HG03025 (cell line): ENCODE results near the gene NOC2L.

ENCODE experiments used
- ATAC-seq: cut with Tn5 transposase; IDR thresholded peaks from one replicate; pipeline ENCODE4 v1.9.1; 2021; ENCODE audit warnings: mild to moderate bottlenecking, moderate library complexity; ENCODE audit not compliant: unreplicated experiment, low FRiP score

NOC2L gene

DNA sequence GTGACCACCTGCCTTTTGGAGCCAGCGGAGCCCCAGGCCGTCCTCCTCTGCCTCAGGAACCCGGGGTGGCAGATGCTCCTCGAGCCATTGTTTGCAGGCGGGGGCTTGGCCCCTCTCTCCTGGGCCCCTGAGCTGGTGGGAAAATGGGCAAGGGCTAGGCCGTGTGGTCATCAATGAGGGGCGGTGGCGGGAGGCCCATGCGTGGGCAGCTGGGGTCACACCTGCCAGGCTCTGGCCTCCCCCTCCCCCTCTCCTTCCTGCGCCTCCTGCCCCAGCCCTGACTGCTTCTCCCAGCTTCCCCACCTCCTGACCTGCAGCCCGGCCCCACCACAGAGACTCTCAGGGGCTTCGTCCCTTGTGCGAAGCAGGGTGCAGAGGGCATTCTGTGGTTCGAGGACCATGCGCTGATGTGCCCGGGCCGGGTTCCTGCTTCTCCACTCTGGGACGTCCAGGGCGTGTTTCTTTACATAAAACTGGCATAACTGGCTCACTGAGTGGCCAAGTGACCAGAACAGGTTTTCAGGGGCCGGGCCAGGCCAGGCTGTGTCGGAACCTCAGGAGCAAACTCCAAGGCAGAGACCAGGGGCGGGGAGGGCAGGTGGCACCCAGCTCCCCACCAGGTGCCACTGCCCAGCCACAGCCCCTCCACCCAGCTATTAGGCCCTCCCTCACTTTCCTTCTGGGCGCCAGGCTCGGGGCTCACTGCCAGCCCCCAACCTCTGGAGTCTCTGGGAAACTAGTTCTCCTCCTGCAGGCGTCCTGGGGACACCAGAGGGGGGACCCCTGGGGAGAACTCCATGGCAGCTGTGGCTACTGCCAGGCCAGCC lies 26.1 kb downstream of the NOC2L start:
- ATAC-seq: no peak

- no peak for ATAC-seq
Observed at GRCh38 chr1:932173-932510, 26.9 kb downstream of the NOC2L start.

GRCh38 chr1:931380-932172 lies 27.5 kb downstream of the NOC2L start:
- no peak for ATAC-seq

DNA sequence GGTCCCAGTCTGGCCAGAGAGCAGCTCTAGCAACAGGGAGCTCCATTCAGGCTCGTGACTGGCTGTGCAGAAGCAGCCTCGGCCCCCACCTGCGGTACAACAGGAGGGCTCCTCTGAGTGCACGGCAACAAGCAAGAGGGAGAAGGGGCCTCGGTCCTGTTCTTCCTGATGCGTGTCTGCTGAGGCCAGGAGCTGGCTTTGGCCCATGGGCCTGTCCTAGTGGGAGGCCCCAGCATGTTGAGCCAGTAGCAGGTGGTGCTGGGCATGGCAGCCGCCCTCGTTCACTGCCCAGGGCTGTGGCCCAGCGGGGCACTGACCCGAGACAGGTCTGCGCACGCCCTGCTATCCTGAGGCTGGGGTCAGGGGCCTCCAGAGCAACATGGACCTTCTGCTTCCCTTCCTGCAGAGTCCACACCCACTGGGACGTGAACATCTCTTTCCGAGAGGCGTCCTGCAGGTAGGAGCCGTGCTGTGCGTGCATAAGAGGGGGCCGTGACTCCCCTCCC lies 28.4 kb downstream of the NOC2L start:
- ATAC-seq: no peak

DNA sequence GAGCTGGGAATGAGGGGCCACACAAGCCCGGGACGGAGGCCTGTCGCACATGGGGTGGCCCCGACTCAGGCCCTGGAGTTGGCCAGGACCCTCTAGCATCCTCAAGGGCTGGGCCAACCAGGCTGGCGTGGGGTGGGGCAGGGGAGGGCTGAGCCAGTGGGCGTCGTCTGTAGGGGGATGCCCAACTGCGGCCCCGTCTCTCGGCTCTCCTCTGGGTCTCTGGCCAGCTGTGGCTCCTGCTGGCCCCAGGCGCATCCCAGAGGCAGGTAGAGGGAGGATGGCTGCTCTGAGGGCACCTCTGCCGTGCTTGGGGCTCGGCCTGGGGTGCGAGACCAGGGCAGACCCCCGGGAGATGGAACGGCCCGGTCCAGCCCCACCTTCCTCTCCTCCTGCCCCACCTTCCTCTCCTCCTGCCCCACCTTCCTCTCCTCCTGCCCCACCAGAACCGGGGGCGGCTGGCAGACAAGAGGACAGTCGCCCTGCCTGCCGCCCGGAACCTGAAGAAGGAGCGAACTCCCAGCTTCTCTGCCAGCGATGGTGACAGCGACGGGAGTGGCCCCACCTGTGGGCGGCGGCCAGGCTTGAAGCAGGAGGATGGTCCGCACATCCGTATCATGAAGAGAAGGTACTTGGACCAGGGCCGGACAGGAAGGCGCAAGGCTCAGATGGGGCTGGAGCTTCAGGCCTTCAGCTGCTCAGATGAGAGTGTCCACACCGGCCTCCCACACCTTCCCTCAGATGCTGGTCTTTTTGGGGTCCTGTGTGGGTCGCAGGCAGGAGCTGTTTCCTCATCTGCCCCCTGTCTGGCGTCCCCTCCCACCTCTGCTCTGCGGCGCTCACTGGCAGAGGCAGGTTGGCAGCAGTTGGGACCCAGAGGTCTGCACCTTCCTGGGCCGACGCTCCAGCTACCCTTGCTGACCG lies 29.1 kb downstream of the NOC2L start:
- no peak for ATAC-seq

- no peak for ATAC-seq
Observed at GRCh38 chr1:928825-929661, 30.0 kb downstream of the NOC2L start.

DNA sequence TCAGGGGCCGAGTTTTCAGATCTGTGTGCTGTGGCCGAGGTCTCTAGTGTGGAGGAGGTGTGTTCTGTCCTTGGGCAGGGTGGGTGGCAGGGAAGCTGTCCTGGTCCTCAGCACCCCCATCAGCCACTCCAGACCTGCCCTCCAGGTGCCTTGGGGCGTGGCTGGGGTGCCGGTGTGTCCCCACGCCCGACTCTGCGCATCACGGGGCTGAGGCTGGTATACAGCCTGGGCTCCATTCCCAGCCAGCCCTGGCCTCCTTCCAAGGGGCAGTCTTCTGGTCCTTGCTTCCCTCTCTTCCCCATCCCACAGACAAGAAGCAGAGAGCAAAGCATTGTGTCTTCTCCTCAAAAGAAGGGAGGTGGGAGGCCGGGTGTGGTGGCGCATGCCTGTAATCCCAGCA lies 31.3 kb downstream of the NOC2L start:
- no peak for ATAC-seq

DNA sequence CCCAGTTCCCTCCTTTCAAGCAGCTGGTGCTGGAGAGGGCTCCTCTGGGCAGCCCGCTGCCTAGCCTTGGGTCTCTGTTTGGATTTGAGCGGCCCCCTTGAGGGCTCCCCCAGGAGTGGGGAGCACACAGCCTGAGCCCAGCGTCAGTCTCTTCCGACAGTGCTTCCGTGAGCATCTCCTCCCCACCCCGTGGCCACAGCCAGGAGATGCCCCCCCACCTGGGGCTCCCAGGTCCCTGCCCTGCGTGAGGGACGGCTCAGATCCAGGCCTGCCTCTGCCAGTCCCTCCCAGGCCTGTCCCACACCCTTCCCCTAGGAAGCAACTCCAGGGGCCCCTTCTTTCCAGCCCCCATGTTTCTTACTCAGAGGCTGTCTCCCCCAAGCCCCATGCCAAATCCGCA lies 31.8 kb downstream of the NOC2L start:
- ATAC-seq: no peak

DNA sequence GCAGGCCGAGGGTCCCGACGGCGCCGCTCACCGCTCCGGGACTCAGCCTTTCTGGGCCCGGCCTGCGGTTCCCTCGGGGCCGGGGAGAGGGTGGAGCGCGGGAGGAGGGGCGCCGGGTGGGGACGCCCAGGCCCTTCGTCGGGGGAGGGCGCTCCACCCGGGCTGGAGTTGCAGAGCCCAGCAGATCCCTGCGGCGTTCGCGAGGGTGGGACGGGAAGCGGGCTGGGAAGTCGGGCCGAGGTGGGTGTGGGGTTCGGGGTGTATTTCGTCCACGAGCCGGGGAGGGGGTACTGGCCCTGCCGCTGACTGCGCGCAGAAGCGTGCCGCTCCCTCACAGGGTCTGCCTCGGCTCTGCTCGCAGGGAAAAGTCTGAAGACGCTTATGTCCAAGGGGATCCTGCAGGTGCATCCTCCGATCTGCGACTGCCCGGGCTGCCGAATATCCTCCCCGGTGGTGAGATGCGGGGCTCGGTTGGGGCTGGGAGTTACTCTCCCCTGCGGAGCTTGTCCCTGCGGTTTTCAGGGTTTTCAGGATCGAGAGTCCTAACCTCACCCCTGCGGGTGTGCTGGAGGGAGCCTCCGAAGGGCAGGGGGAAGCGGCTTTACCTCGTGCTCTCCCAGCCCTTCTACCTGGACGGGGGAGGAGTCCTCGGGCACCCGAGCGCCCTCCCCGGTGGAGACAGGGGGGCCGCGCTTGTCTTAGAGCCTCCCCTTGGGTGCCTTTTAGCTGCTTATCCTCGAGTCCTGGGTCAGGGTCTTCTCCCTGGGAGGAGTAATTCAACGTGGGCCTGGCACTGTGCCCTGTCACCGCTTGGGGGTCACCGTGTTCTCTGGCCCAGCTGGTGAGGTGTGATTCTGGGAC lies 33.3 kb downstream of the NOC2L start:
- no peak for ATAC-seq

GRCh38 chr1:924656-925560 lies 34.1 kb downstream of the NOC2L start:
- no peak for ATAC-seq

DNA sequence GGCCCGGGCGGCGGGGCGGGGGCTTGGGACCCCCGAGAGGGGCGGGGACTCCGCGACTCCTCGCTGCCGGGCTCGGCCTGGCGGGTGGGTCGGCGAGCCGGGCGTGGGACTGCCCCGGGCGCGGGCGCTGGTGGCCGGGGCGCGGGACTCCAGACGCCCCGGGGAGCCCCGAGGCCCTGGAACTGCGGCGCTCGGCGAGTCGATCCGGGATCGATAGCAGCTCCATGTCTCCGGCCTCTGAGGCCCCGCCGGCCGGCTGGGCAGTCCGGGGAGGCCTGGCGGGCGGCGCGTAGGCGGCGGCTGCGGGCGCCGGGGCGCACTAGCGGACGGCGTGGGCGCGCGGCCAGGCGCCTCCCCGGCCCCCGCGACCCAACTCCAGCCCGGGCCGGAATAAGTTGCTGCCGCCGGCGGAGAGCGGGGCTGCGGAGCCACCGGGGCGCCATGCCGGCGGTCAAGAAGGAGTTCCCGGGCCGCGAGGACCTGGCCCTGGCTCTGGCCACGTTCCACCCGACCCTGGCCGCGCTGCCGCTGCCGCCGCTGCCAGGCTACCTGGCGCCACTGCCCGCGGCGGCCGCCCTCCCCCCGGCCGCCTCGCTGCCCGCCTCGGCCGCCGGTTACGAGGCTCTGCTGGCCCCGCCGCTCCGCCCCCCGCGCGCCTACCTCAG lies 34.9 kb downstream of the NOC2L start:
- ATAC-seq: no peak

- ATAC-seq: no peak
Observed at GRCh38 chr1:923131-923990, 35.7 kb downstream of the NOC2L start, which contains the start of gene SAMD11. Gene SAMD11 (plus strand): TSS chr1:923923. CDS start chr1:924432, 509 bp downstream.

DNA sequence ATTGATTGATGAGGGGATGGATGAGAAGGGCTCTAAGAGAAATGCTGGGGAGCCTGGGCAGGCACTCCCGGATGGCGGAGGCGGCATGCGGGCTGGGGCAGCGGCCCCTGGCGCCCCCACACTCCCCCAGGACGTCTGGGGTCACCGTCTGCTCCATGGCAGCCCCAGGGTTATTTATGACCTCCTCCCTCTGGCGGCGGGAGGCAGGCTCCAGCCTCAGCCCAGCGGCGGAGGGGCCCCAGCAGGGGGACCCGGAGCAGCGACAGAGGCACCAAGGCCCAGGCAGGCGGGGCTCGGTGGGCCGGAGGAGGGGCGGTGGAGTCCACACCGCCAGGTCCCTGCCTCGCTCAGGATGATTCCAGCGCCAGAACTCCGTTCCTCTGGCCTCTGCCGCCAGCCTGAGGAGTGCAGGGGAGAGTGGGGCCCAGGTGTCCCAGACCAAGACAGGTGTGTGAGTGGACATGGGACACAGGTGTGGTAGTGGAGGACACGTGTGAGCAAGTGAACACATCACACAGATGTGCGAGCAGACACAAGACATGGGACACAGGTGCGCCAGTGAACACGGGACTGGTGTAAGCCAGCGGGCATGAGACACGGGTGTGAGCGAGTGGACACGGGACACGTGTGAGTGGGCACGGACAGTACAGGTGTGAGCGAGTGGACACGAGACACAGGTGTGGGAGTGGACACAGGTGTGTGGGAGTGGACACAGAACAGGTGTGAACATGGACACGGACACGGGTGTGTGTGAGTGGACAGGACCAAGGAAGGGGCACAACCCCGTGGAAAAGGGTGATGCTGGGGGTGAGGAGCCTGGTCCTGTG lies 37.8 kb downstream of the NOC2L start:
- no peak for ATAC-seq

- no peak for ATAC-seq
Observed at GRCh38 chr1:920521-920920, 38.5 kb downstream of the NOC2L start.

GRCh38 chr1:920010-920409 lies 39.0 kb downstream of the NOC2L start:
- no peak for ATAC-seq
